CD4-positive, alpha-beta T cell treated with Interleukin-17A for 1 hour (primary cell): ENCODE measurements around the gene AUTS2.

ENCODE experiments used
- DNase-seq: peaks from one replicate; pipeline ENCODE4 v3.0.0-alpha.2; 2020

Gene AUTS2

DNA sequence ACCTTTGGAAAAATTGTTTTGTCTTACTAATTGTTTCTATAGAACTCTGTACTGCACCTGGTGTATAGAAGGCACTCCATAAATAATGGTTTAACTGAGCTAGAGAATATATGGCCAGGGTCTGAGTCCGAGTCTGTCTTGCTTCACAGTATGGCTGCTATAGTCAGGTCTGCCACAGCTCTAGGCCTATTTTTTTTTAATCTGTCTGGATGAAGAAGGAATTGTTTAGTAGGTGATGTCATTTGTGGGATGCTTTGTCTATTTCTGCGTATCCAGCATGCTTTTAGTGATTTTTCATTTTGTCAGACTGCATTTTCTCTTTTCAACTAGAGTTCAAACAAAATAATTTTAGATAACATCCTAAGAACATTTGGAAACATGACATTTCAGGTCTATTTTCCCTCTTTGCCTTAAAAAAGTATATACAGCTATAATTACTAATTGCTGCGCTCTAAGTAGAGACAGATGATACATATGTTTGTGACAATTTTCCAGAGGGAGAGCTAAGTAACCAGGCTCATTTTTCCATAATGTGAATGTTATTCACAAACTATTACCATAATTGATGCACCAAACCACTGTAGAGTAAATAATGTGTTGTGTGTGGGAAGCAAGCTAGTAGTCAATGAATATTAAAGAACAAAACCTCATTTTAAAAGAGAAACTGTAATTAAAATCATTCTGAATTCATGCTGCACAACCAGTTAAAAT is 361.7 kb downstream of the AUTS2 start:
- no peak for DNase-seq

DNA sequence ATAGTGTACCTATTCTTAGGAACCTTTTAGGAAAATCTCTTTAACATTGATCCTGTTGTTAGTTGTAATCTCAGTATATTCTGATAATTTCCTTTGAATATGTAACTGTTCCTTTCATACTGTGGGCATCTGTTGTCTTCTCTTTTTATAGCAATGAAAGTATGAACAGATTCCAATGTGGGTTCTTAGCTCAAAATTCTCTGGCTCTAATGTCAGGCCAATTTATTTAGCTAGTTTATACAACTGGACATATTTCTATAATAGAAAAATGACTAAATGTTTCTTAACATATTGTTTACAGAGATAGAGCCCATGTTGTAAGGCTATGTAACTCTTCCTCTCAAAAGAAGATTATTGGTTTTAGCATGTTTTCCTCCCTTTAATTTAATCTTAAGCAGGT is 363.2 kb downstream of the AUTS2 start:
- DNase-seq = no peak

DNA sequence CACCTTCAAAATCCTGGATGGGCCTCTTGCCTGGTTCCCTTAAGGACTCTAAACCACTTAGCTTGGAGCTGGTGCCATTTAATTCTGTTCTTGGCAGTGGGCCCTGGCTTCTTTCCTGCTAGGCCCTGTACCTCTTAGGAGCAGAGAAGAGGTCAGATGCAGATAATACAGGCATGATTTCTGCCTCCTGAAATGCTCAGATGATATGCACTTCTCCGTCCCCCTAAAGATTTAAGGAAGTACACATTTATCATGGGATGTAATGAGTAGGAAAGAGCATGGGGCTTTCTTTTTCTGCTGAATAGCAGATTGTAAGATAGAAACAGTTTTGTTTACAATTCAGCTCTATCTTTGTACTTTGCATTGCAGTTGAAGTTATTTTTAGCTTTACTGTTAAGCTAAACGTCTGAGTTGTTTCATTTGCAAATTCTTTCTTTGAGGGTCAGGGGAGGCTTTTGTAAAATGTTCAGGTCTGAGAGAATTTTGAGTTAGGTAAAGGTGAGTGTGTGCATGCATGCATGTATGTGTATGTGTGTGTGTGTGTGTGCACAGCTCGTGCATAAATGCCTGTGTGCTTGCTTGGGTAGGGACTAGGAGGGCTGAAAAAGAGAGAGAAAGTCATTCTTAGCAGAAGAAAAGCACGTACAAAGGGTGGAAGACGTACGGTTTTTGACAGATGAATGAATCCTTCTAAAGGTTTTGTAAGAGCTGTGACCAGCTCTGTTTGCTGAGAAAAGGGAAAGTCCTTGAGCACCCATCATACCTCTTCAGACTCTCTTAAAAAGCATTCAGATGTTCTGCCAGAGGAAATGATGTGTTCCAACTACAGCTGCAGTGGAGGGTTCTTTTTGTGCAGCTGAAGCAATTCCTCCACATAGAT is 364.2 kb downstream of the AUTS2 start:
- no peak for DNase-seq

DNA sequence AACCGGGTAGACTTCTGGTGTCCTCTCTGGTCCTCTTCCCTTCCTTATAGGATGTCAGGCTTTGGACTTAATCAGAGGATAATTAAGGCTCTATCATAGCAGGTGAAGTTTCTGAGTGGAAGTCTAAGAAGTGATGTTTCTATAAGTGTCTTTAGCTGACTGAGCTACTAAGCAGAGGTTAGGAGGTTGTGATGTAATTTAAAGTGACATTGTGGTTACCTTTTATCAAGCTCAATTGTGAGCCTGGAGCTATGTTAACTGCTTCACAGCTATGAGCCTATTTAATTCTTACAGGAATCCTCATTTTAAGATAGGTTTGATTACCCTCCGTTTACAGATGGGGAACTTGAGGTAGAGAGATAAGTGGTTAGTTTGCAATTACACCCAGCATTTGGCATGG is 365.1 kb downstream of the AUTS2 start:
- DNase-seq = no peak

DNA sequence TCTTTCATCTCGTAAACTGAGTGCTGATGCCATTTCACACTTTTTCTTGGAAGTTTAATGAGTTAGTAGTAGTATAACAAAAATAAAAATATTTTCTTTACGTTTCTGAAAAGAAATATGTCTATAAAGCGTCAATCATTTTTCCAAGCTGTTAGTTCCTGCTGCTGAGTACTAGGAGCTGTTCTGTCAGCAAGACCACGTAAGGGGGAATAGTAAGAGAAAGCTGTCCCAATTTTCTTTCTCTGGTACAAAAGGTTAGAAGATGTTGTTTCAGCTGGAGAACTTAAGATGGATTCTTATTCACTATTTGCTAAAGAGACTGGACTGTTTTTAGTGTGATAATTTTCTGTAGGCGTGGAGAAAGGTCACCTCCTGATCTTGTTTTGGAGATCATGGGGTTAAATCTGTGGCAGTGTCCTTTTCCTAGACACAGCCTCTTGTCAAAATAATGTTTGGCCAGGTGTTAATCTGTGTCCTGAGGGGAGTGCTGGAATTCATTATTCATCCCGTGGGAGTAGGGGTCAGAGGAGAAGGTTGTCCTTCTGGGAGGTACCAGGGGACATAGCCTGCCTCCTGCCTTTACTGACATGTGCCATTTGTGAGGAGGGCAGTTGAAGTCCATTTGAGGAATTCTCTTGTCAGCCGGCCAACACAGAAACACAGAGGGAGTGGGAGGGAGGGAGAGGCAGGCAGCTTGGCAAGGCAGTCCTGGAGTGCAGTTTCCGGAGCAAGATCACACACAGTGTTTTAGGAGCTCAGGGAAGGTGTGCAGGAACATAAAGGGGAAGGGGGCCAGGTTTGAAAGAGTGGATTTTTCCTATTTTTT is 368.7 kb downstream of the AUTS2 start:
- no peak for DNase-seq

DNA sequence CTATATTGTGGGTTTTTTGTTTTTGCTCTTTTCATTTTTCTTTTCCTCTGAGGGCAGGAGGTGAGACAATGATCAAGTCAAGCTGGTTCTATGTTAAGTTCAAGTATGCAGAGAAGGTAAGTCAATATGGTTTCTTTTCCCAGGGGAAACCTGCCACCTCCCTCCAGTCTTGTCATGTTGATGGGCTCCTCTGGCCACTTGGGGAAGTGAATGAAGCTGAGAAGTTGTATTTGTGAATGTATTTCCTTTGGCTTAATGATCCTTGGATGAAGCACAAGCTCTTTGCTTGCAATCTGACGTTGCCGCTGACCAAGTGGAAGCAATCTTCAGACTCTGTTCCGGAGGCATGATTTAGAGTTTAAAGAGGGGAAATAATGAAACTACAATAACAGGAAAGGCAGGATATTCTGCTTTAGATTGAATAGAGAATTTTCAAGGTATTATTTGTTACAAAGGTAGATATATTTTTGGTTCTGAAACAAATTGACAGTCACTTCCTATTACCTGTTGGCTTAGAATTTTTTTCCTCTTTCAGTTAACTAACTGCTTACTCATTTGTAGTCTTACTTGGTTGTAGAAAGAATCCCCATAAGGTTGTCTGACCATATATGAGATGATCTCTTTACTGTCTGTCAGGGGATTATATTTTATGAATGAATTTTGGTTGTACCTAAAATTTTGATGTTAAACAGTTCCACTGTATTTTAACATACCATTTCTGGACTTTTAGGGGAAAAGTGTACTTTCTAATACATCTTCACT is 369.6 kb downstream of the AUTS2 start:
- no peak for DNase-seq

DNA sequence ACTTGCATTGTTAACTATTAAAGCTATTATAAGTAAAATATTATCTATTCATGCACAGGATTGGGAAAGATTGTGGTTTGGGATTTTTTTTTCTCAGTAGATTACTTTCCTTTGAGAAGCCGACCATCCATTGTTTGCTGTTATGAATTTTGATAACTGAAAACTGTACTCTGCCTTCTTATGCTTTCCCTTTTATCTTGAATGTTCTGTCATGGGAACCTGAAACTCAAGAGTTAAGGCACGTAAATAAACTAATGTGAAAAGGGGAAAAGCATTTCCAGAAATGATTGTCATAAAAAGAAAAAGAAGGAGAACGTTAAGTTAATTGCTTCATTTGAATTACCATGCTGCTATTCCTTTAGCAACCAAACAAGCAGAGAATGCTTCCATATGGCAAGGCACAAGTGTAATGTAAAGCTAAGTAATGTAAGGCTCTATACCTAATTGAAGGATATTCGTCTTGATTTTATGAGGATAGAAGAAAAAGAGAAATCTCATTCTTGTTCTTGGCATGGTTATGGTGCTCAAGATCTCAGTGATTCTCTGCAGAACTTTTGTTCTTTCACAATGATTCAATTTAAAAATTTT is 370.8 kb downstream of the AUTS2 start:
- no peak for DNase-seq

DNA sequence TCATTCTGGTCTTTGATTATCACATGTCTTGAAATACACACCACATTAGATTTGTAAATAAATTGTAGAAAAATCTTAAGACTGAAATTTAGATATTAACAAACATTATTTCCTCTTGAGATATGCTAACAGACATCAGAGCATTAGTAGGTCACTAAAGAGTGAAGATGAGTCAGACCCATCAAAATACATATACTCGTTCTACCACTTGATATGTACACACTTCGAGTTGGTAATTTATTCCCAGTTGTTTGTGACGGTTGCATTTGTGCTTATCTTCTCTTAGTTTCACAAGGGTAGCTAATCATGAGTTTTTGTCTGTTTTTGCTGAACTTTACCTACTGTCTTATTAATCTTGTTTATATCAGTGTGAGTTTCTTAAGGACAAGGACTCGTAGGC is 383.4 kb downstream of the AUTS2 start:
- no peak for DNase-seq

DNA sequence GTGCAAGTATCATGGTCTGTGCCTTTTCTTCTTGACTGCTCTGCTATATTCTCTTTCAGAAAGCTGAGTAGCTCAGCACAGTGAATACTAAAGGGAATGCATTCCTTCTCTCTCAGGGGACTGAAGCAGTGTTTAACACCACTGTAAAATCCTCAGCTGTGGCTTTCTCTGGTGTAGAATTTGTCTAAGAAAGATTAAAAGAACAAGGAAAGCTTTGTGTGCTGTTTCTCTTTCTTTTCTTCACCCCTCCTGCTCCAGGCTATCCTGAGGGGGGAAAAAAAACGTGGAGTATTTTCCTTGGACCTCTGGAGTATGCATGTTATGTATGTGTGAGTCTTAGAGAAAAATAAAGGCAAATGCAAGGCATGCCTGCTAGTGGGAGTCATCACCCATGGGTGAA is 383.9 kb downstream of the AUTS2 start:
- no peak for DNase-seq

DNA sequence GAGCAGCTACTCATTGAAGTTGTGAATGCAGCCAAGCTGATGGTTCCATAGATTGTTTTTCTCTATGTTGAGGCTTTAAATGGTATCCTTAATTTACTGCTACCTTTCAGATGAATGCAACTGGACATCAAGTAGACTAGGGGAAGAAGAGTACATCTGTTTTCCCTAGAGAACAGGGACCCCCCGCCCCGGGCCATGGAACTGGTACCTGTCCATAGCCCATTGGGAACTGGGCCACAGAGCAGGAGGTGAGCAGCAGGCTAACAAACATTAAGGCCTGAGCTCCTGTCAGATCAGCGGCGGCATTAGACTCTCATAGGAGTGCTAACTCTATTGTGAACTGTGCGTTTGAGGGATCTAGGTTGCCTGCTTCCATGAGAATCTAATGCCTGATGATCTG is 391.3 kb downstream of the AUTS2 start:
- DNase-seq = no peak

DNA sequence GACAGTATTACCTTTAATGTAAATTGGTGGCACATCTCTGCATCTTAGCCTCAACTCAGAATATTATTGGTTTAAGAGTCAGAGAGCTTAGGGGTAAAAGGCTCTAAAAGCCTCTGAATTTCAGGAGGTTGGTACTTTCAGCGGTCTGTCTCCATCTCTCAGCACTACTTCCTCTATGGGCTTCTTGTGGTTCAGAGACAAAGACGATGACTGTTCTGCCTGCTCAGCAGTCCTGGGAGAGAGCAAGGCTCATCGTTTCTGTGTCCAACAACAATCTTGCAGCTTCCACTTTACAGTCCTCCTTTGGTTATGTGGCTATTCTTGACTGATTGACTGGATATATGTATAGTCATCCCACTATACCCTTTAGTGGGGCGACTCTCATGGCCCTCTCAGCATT is 394.7 kb downstream of the AUTS2 start:
- DNase-seq = no peak

DNA sequence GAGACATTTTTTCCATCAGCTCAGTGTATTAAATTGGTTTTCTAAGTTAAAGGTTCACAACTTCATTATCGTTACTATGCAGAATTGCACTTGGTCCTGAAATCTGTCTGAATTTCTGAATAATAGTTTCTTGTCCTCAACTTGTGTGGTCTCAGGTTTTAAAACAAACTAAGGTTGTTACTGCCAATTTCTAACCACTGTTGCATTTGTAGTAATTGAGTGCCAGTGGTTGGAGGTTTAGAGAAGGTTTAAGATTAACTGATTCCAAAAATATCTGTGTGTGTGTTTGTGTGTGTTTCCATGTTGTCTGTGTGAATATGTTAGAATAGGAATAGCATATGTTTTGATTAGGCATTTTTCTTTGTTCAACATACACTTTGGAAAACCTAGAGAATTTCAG is 395.9 kb downstream of the AUTS2 start:
- DNase-seq = no peak

DNA sequence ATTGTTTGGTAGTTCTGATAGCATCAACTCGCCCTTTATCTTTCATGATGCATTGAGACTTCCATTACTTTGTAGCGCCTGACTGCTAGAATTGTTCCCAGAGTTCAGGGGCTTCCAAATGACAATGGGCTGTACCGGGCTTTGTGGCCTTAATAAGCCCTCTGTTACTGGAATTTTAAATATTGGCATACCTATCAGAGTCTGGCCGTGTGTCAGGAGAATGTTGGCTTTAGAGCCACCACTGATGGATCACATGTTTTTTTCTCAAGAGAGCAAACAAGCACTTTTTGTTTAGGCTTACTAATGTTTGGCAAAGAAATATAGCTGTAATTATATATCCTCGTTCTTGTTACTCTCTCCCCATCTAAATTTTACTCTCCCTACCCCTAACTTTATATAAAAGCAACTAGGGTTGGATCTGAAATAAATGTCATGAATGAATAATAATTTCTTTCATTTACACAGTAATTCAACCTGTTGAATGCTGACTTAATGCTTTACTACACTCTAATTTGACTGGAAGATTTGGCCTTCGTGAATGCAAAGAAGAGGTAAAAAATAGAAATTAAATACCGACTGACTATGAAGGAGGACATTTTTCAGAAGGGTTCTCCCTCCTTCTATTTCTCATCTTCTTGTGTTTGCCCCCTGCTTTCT is 396.7 kb downstream of the AUTS2 start:
- no peak for DNase-seq

DNA sequence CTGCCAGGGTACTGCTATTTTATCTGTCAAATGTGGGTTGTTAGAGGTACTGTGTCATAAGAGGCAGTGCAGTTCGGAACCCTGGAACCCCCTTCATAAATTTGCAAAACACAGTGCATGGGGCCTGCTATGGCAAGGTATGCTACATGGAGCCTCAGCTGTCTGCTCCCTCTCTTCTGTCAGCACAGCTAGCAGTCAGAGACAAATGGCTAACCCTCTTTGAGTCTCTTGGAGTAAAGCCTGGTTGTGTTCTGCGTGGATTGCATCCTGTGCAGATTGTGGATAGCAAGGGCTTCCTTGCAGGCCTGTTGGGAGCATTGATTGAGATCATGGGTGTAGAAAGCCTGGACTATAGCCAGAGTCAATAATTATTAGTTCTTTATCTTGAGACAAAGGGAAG is 397.8 kb downstream of the AUTS2 start:
- DNase-seq = no peak

DNA sequence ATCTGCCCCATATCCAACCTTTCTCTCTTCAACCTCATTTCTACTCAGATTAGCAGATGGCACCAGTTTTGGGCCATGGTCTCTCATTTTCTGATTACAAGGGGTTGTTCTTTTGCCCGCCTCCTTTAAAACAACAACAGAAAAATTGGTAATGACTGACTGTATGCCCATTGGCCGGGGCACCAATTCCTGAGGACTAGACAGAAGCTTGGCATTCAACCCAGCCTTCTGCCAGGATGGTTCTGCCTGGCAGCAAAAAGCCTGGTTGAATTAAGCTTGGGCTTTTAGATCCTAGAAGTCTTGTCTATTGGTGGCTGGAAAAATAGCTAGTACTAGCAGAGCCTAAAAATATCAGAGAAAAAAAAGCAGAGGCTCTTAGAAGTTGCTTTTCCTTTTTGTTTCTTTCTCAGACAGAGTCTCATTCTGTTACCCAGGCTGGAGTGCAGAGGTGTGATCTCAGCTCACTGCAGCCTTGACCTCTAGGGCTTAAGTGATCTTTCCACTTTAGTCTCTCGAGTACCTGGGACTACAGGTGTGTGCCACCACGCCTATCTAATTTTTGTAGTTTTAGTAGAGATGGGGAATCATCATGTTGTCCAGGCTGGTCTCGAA is 402.6 kb downstream of the AUTS2 start:
- DNase-seq = no peak

DNA sequence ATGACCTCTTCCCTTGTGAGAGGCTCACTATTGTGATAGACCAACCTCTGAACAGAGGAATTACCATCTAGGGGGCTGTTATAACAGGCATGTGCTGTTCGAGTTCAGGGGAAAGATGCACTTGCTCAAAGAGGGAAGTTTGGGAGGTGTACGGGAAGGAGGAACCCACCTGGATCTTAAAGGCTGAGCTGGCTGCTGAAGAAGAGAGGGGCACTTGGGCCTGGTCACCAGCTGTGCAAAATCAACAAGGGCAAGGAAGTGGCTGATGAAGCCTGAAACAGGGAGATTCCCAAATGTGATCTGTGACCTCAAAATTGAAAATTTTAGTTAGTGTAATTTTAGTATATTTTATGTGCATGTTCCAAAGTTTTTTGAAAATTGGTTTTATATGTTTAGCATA is 407.2 kb downstream of the AUTS2 start:
- no peak for DNase-seq

DNA sequence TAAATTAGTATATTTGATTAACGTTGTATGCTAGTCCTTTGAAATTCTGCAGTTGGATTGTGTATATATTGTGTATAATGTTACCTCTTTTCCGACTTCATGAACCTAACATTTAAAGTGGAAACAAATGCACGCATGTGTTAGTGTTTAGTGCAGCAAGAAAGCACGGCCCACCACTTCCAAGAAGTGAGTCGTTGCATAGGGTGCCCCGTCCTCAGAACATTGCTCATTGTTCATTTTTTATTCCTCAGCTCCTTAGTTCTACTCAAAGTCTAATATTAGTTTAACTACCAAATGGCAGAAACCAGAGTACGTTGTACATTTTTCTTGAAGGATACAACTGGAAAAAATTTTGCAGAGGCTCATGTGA is 407.6 kb downstream of the AUTS2 start:
- no peak for DNase-seq

DNA sequence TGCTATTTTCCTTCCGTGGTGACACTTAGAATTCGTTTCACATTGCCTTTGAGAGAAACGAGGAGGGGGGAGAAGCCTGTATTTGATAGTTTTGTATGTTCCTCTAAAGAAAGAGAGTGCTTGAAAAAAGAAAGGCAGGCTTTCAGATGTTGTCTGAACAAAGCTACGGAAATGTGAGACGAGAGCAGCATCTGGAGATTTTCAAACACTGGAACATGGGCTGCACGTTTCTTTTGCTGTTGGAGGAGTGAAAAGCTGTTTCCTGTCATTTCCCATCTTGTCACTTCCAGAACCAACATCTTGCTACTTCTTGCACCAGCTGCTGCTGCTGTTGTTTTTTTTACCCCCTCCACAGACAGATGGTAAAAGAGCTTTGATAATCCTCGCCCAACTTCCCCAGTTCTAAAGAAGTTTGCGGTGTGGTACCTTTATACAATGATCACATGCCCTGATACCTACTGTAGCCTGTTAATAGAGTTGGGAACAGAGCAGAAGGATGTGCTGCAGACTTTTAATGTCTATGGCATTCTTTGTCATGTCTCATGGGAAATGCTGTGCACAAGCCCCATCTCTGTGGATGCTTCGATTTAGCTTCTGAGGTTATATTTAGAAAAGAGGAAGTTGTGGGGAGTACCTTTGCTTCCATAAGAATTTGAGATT is 408.1 kb downstream of the AUTS2 start:
- no peak for DNase-seq

DNA sequence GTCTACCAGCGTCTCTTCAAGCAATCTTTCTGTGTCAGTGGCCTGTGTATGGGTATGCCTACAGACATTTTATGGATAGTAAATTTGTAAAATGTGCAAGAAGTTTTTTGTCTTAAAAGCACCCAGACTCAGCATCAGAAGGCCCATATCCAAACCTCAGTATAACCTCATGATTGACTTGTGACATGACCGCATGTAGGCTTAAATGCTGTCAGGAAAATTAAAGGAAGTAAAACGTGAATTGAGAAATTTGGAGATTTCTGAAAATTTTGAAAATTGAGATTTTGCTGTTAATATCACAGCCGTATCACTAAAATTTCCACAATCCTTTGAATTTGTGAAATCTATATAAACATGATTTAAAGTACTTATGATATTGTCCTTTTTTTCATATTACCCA is 410.2 kb downstream of the AUTS2 start:
- DNase-seq = no peak

DNA sequence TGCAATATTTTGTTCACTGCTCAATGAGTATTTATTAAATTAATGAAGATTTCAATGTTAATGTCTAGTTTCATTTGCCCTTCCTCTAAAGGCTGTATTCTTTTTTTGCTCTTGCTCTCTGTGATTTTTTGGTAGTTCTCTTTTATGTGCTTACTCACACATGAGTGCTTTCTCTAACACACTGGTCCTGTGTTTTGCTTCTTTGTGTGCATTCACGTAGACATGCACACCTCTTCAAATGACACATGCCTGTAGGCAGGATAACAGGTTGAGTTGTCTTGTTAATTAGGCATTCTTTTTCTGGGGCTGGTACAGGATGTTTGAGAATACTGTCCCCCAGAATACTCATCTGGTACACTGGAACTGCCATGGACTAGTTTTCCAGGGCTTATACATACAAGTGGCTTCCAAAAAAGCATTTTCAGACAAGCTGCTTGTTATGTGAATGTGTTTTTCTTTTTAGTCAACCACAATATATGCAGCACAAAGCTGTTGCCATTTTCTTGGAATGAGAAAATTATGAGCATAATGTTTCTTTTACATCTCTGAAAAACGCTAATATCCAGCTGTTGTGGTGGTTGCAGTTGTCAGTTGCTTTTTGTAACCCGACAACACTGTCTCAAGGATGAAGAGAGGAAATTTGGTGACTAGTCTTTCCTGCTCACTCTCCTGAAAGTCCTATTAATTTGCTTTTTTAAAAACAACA is 416.4 kb downstream of the AUTS2 start:
- DNase-seq = no peak
